C4-2B (cell line): Measurements from ENCODE around the gene NFIB.

Experiments used
- CTCF ChIP-seq: fragments of 450-650 bp; conservative IDR thresholded peaks from 2 replicates; pipeline ENCODE4 v1.5.1; 2017; ENCODE audit warnings: mild to moderate bottlenecking
- ZFX ChIP-seq: fragments of 450-650 bp; IDR thresholded peaks from 2 replicates; pipeline ENCODE4 v1.6.1; 2017

GRCh38 chr9:14301583-14302021, 12.3 kb downstream of the NFIB start:
- TF ChIP-seq CTCF (no peak), ZFX (no peak)
